Measurements from ENCODE around the gene GRM7. TPM values are rescaled to one million over a fixed set of nuclear protein-coding genes. Genes with fewer than 3 reads are reported as not detected.

The GRM7 gene
- polyA plus RNA-seq, 3 donors = not detected

DNA sequence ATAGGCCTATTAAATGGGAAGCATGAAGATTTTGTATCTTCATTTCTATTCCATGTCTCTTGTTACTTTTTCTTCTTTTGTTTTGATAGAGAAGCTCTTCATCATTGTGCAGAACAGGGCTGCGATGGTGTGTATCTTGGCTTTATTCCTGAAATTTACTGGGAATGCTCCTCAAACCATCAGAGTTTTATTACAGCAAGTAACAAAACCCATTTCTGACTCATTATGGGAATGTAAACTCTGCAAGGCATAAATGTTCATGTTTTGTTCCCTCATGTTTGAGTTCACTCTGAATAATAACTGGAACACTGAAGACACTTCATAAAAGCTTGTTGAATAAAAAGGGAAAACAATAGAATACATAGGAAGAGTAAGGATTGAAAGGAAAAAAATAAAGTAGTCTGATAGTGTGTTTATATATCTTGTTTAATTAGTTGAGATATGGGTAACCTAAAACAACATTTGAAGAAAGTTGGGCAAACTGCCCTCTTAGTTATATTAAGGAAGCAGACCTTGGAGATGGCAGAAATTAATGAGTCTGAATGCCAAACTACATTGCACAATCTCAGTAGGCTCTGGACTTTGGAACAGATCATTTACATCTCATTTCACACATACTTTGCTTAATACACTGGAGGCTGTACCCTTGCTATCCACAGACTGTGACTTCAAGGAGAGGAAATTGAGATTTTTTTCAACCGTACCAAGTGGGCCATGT is 521.5 kb downstream of the GRM7 start:
- no peak overlapping the region for H2AFZ ChIP-seq (ENCODE audit: insufficient read depth, low read depth, low read length, poor library complexity, severe bottlenecking)

DNA sequence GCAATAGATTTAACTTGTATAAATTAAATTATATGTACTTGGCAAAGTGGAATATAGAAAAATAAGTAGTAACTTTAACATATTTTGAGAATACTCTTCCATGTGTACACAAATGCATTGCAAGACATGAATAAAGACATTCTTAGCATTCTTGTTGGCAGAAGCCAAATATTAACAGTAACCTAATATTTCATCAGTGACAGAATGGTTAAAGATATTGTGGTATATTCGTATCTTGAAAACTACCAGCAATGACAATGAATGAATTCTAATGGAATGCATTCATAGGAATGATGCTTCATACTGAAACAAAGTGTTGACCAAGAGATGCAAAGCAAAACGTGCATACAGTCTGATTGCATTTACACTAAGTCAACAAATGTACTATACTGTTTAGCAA is 524.7 kb downstream of the GRM7 start:
- H2AFZ ChIP-seq (ENCODE audit: insufficient read depth, low read depth, low read length, poor library complexity, severe bottlenecking) = no peak overlapping the region
- no peaks in the 10 kb centered on the region for H3K36me3 Mint-ChIP-seq
- peaks cover 0 to 7% (median 2%) of the 10 kb centered on the region in 7 donors for H3K9me3 Mint-ChIP-seq

More for the DNA sequence above, 521.5 kb downstream of the GRM7 start:
- H3K36me3 ChIP-seq (replicated peaks in 1 of 2; ENCODE audit: control insufficient read depth in 1 of 2, insufficient read depth in 2 of 2, low read length in 2 of 2) = no peaks in the 10 kb centered on the region
- no CpG with 5 or more reads among the region's 2 CpGs for WGBS (ENCODE audit: insufficient coverage)
- H3K9me3 Mint-ChIP-seq = peaks cover 0 to 3% (median 2%) of the 10 kb centered on the region in 7 donors
- no peaks in the 10 kb centered on the region for H3K4me1 Mint-ChIP-seq
- H4K20me1 ChIP-seq (ENCODE audit: insufficient read depth, low read length) = no peaks in the 10 kb centered on the region
- H3K9me3 ChIP-seq (replicated peaks in 1 of 2; ENCODE audit: control insufficient read depth in 1 of 2, insufficient read depth in 1 of 2, low read length in 2 of 2) = no peaks in the 10 kb centered on the region
- no peaks in the 10 kb centered on the region for H3K36me3 Mint-ChIP-seq
- no peaks in the 10 kb centered on the region for H3K27me3 ChIP-seq (ENCODE audit: control insufficient read depth in 2 of 2, insufficient read depth in 2 of 2, low read length in 2 of 2)
- intact Hi-C loops (cut with micrococcal nuclease) = no loop called here
- H3K27me3 Mint-ChIP-seq (ENCODE audit: low read depth in 3 of 3) = no peaks in the 10 kb centered on the region
- H3K27ac Mint-ChIP-seq = no peak overlapping the region
- no peak overlapping the region for H3K4me2 ChIP-seq (replicated peaks; ENCODE audit: extremely low read depth, low read length, poor library complexity, severe bottlenecking)
- no peak overlapping the region for H3K4me3 ChIP-seq (replicated peaks in 1 of 3; ENCODE audit: low read depth in 2 of 3, low read length in 3 of 3)
- DNase-seq = no peak
- TF ChIP-seq, protein P1, sequence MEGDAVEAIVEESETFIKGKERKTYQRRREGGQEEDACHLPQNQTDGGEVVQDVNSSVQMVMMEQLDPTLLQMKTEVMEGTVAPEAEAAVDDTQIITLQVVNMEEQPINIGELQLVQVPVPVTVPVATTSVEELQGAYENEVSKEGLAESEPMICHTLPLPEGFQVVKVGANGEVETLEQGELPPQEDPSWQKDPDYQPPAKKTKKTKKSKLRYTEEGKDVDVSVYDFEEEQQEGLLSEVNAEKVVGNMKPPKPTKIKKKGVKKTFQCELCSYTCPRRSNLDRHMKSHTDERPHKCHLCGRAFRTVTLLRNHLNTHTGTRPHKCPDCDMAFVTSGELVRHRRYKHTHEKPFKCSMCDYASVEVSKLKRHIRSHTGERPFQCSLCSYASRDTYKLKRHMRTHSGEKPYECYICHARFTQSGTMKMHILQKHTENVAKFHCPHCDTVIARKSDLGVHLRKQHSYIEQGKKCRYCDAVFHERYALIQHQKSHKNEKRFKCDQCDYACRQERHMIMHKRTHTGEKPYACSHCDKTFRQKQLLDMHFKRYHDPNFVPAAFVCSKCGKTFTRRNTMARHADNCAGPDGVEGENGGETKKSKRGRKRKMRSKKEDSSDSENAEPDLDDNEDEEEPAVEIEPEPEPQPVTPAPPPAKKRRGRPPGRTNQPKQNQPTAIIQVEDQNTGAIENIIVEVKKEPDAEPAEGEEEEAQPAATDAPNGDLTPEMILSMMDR (IDR thresholded peaks at IDR 0.05) = no peak
- no peak overlapping the region for H3K4me3 Mint-ChIP-seq
- no peak overlapping the region for H3K9ac ChIP-seq (ENCODE audit: insufficient read depth, low read length, poor library complexity, severe bottlenecking)
- H3K79me2 ChIP-seq (ENCODE audit: insufficient read depth, low read length) = no peaks in the 10 kb centered on the region
- H3K27ac ChIP-seq (ENCODE audit: low read depth in 1 of 2, low read length in 2 of 2) = no peak overlapping the region
- no peaks in the 10 kb centered on the region for H3K4me1 ChIP-seq (ENCODE audit: control insufficient read depth in 1 of 2, insufficient read depth in 2 of 2, low read length in 2 of 2)

More for the DNA sequence above, 524.7 kb downstream of the GRM7 start:
- no peak overlapping the region for H3K4me3 ChIP-seq (replicated peaks in 1 of 3; ENCODE audit: low read depth in 2 of 3, low read length in 3 of 3)
- H3K4me2 ChIP-seq (replicated peaks; ENCODE audit: extremely low read depth, low read length, poor library complexity, severe bottlenecking) = no peak overlapping the region
- H3K4me1 ChIP-seq (ENCODE audit: control insufficient read depth in 1 of 2, insufficient read depth in 2 of 2, low read length in 2 of 2) = no peaks in the 10 kb centered on the region
- intact Hi-C loops (cut with micrococcal nuclease) = no loop called here
- H3K9ac ChIP-seq (ENCODE audit: insufficient read depth, low read length, poor library complexity, severe bottlenecking) = no peak overlapping the region
- H4K20me1 ChIP-seq (ENCODE audit: insufficient read depth, low read length) = no peaks in the 10 kb centered on the region
- DNase-seq = no peak
- H3K27me3 ChIP-seq (ENCODE audit: control insufficient read depth in 2 of 2, insufficient read depth in 2 of 2, low read length in 2 of 2) = no peaks in the 10 kb centered on the region
- H3K36me3 ChIP-seq (replicated peaks in 1 of 2; ENCODE audit: control insufficient read depth in 1 of 2, insufficient read depth in 2 of 2, low read length in 2 of 2) = no peaks in the 10 kb centered on the region
- no peak overlapping the region for H3K27ac ChIP-seq (ENCODE audit: low read depth in 1 of 2, low read length in 2 of 2)
- Mint-ChIP-seq H3K27me3 (ENCODE audit: low read depth in 3 of 3) (peaks cover 0 to 1% (median 0%) of the 10 kb centered on the region in 3 donors), H3K27ac (no peak overlapping the region), H3K4me3 (no peak overlapping the region), H3K4me1 (no peaks in the 10 kb centered on the region)
- H3K9me3 ChIP-seq (replicated peaks in 1 of 2; ENCODE audit: control insufficient read depth in 1 of 2, insufficient read depth in 1 of 2, low read length in 2 of 2) = no peaks in the 10 kb centered on the region
- no CpG with 5 or more reads among the region's 2 CpGs for WGBS (ENCODE audit: insufficient coverage)
- H3K79me2 ChIP-seq (ENCODE audit: insufficient read depth, low read length) = no peaks in the 10 kb centered on the region
- TF ChIP-seq, protein P1 (IDR thresholded peaks at IDR 0.05) = no peak

Data from CD14-positive monocyte (primary cell).